ENCODE results near the gene EPHA6. TPM values are rescaled to one million over a fixed set of nuclear protein-coding genes. Genes with fewer than 3 reads are reported as not detected.

The EPHA6 gene
- total RNA-seq, 2 experiments from 2014 or later = not detected

GRCh38 chr3:97658668-97659285, 844.4 kb downstream of the EPHA6 start:
- Mint-ChIP-seq H3K9me3 (no peaks in the 10 kb centered on the region), H3K4me3 (no peak overlapping the region), H3K27ac (no peak overlapping the region), H3K4me1 (no peaks in the 10 kb centered on the region), H3K36me3 (no peaks in the 10 kb centered on the region), H3K27me3 (peaks cover 13% of the 10 kb centered on the region)
- DNase-seq = no peak

- Mint-ChIP-seq H3K4me1 (no peaks in the 10 kb centered on the region), H3K27me3 (peaks cover 13% of the 10 kb centered on the region), H3K9me3 (no peaks in the 10 kb centered on the region), H3K36me3 (no peaks in the 10 kb centered on the region), H3K4me3 (no peak overlapping the region), H3K27ac (no peak overlapping the region)
- no peak for DNase-seq
These were observed 847.9 kb downstream of the EPHA6 start for GRCh38 chr3:97662264-97662663.

- peaks cover 11% of the 10 kb centered on the region for H3K27me3 Mint-ChIP-seq
- no peak overlapping the region for H3K4me3 Mint-ChIP-seq
- H3K36me3 Mint-ChIP-seq = no peaks in the 10 kb centered on the region
- no peak overlapping the region for H3K27ac Mint-ChIP-seq
- H3K4me1 Mint-ChIP-seq = no peaks in the 10 kb centered on the region
- no peak for DNase-seq
- H3K9me3 Mint-ChIP-seq = no peaks in the 10 kb centered on the region
These were observed 848.4 kb downstream of the EPHA6 start for GRCh38 chr3:97662762-97663161.

GRCh38 chr3:97665896-97666295, 851.5 kb downstream of the EPHA6 start:
- H3K27me3 Mint-ChIP-seq = peaks cover 7% of the 10 kb centered on the region
- H3K4me3 Mint-ChIP-seq = no peak overlapping the region
- H3K4me1 Mint-ChIP-seq = no peaks in the 10 kb centered on the region
- H3K36me3 Mint-ChIP-seq = no peaks in the 10 kb centered on the region
- no peak overlapping the region for H3K27ac Mint-ChIP-seq
- H3K9me3 Mint-ChIP-seq = no peaks in the 10 kb centered on the region
- DNase-seq = no peak

- Mint-ChIP-seq H3K36me3 (no peaks in the 10 kb centered on the region), H3K4me3 (no peak overlapping the region), H3K27me3 (peaks cover 11% of the 10 kb centered on the region), H3K4me1 (no peaks in the 10 kb centered on the region), H3K27ac (no peak overlapping the region), H3K9me3 (no peaks in the 10 kb centered on the region)
- DNase-seq = no peak
These were observed 856.6 kb downstream of the EPHA6 start for GRCh38 chr3:97670952-97671351.

GRCh38 chr3:97673357-97673997, 859.1 kb downstream of the EPHA6 start:
- Mint-ChIP-seq H3K4me1 (no peaks in the 10 kb centered on the region), H3K27me3 (peaks cover 4% of the 10 kb centered on the region), H3K36me3 (no peaks in the 10 kb centered on the region), H3K4me3 (no peak overlapping the region), H3K27ac (no peak overlapping the region), H3K9me3 (no peaks in the 10 kb centered on the region)
- DNase-seq = no peak

- H3K4me3 Mint-ChIP-seq = no peak overlapping the region
- H3K4me1 Mint-ChIP-seq = no peaks in the 10 kb centered on the region
- H3K27me3 Mint-ChIP-seq = peaks cover 4% of the 10 kb centered on the region
- H3K9me3 Mint-ChIP-seq = no peaks in the 10 kb centered on the region
- H3K36me3 Mint-ChIP-seq = no peaks in the 10 kb centered on the region
- H3K27ac Mint-ChIP-seq = no peak overlapping the region
- no peak for DNase-seq
These were observed 860.1 kb downstream of the EPHA6 start for GRCh38 chr3:97674461-97674860.

- H3K27me3 Mint-ChIP-seq = no peaks in the 10 kb centered on the region
- no peak for DNase-seq
These were observed 865.8 kb downstream of the EPHA6 start for GRCh38 chr3:97680210-97680609.

GRCh38 chr3:97680696-97681095, 866.3 kb downstream of the EPHA6 start:
- Mint-ChIP-seq H3K27me3 (no peaks in the 10 kb centered on the region), H3K9me3 (no peaks in the 10 kb centered on the region), H3K4me3 (no peak overlapping the region), H3K36me3 (no peaks in the 10 kb centered on the region), H3K4me1 (no peaks in the 10 kb centered on the region), H3K27ac (no peak overlapping the region)
- DNase-seq = no peak

More at GRCh38 chr3:97680210-97680609, 865.8 kb downstream of the EPHA6 start:
- no peak overlapping the region for H3K27ac Mint-ChIP-seq
- no peaks in the 10 kb centered on the region for H3K4me1 Mint-ChIP-seq
- H3K9me3 Mint-ChIP-seq = no peaks in the 10 kb centered on the region
- H3K36me3 Mint-ChIP-seq = no peaks in the 10 kb centered on the region
- no peak overlapping the region for H3K4me3 Mint-ChIP-seq

GRCh38 chr3:97684490-97684889, 870.1 kb downstream of the EPHA6 start:
- Mint-ChIP-seq H3K27me3 (no peaks in the 10 kb centered on the region), H3K9me3 (no peaks in the 10 kb centered on the region), H3K27ac (no peak overlapping the region), H3K4me1 (no peaks in the 10 kb centered on the region), H3K36me3 (no peaks in the 10 kb centered on the region), H3K4me3 (no peak overlapping the region)
- no peak for DNase-seq

- H3K4me1 Mint-ChIP-seq = no peaks in the 10 kb centered on the region
- H3K4me3 Mint-ChIP-seq = no peak overlapping the region
- H3K36me3 Mint-ChIP-seq = no peaks in the 10 kb centered on the region
- no peaks in the 10 kb centered on the region for H3K27me3 Mint-ChIP-seq
- DNase-seq = no peak
- no peak overlapping the region for H3K27ac Mint-ChIP-seq
- no peaks in the 10 kb centered on the region for H3K9me3 Mint-ChIP-seq
These were observed 871.9 kb downstream of the EPHA6 start for GRCh38 chr3:97686258-97686657.

- H3K36me3 Mint-ChIP-seq = no peaks in the 10 kb centered on the region
- no peak overlapping the region for H3K4me3 Mint-ChIP-seq
- no peak overlapping the region for H3K27ac Mint-ChIP-seq
- no peaks in the 10 kb centered on the region for H3K4me1 Mint-ChIP-seq
- no peak for DNase-seq
- no peaks in the 10 kb centered on the region for H3K9me3 Mint-ChIP-seq
- peaks cover under 1% of the 10 kb centered on the region for H3K27me3 Mint-ChIP-seq
These were observed 873.3 kb downstream of the EPHA6 start for GRCh38 chr3:97687734-97688133.

- H3K36me3 Mint-ChIP-seq = no peaks in the 10 kb centered on the region
These were observed 874.7 kb downstream of the EPHA6 start for GRCh38 chr3:97689111-97689510.

GRCh38 chr3:97689962-97690361, 875.6 kb downstream of the EPHA6 start:
- no peak overlapping the region for H3K4me3 Mint-ChIP-seq
- no peaks in the 10 kb centered on the region for H3K36me3 Mint-ChIP-seq
- H3K9me3 Mint-ChIP-seq = no peaks in the 10 kb centered on the region
- no peak for DNase-seq
- H3K27me3 Mint-ChIP-seq = peaks cover 7% of the 10 kb centered on the region
- no peaks in the 10 kb centered on the region for H3K4me1 Mint-ChIP-seq
- H3K27ac Mint-ChIP-seq = no peak overlapping the region

More at GRCh38 chr3:97689111-97689510, 874.7 kb downstream of the EPHA6 start:
- Mint-ChIP-seq H3K27ac (no peak overlapping the region), H3K27me3 (peaks cover 7% of the 10 kb centered on the region), H3K4me3 (no peak overlapping the region), H3K9me3 (no peaks in the 10 kb centered on the region), H3K4me1 (no peaks in the 10 kb centered on the region)
- no peak for DNase-seq

- no peak for DNase-seq
- no peaks in the 10 kb centered on the region for H3K4me1 Mint-ChIP-seq
- no peaks in the 10 kb centered on the region for H3K36me3 Mint-ChIP-seq
- H3K9me3 Mint-ChIP-seq = no peaks in the 10 kb centered on the region
- H3K27me3 Mint-ChIP-seq = peaks cover 7% of the 10 kb centered on the region
- H3K4me3 Mint-ChIP-seq = no peak overlapping the region
- no peak overlapping the region for H3K27ac Mint-ChIP-seq
These were observed 877.0 kb downstream of the EPHA6 start for GRCh38 chr3:97691354-97691753.

GRCh38 chr3:97692389-97692788, 878.0 kb downstream of the EPHA6 start:
- Mint-ChIP-seq H3K9me3 (no peaks in the 10 kb centered on the region), H3K4me1 (no peaks in the 10 kb centered on the region), H3K27ac (no peak overlapping the region), H3K27me3 (peaks cover 7% of the 10 kb centered on the region), H3K4me3 (no peak overlapping the region), H3K36me3 (no peaks in the 10 kb centered on the region)
- no peak for DNase-seq
